Measurements from ENCODE around the gene LARP1. TPM values are rescaled to one million over a fixed set of nuclear protein-coding genes. Genes with fewer than 3 reads are reported as not detected.
"Not testable (repeated sequence)": the region's sequence is repeated elsewhere in the genome, so short reads cannot be mapped to it uniquely, and the experiment has no call there.

LARP1 gene
- polyA plus RNA-seq (ENCODE audit: insufficient read length in 4 of 4): 100 to 1,000 TPM; 118 to 175 (median 137) TPM

GRCh38 chr5:154755361-154756008 lies at the start of gene LARP1:
TSS of gene LARP1 (plus strand) at chr5:154755377. CDS start at chr5:154755758, 381 bp downstream.
- no peak for DNase-seq (ENCODE audit: low read depth in 4 of 4, low spot score in 2 of 4)

GRCh38 chr5:154706416-154706815 lies 48.8 kb upstream of the LARP1 start:
- no peak for DNase-seq (ENCODE audit: low read depth in 4 of 4, low spot score in 2 of 4)

GRCh38 chr5:154707641-154708040 lies 47.5 kb upstream of the LARP1 start:
- no peak for DNase-seq (ENCODE audit: low read depth in 4 of 4, low spot score in 2 of 4)

GRCh38 chr5:154708207-154708606 lies 47.0 kb upstream of the LARP1 start:
- DNase-seq (ENCODE audit: low read depth in 4 of 4, low spot score in 2 of 4): no peak

DNA sequence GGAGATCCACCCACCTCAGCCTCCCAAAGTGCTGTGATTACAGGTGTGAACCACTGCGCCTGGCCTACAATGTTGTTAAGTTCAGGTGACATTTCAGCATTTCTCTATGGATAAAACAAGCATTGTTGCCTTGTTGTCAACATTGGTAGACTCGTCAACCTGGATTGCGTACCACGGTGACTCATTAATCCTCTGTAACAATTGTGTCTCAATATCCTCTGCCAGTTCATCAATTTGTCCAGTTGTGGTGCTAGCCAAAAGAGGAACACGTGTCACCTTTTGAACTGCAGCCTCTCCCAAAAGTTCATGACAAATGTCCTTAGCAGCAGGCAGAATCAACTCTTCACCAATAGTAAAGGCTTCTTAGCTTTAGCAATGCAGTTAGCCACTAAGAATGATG lies 46.3 kb upstream of the LARP1 start:
- DNase-seq (ENCODE audit: low read depth in 4 of 4, low spot score in 2 of 4): no peak

GRCh38 chr5:154709368-154710305 lies 45.5 kb upstream of the LARP1 start:
- DNase-seq (ENCODE audit: low read depth in 4 of 4, low spot score in 2 of 4): no peak

GRCh38 chr5:154712518-154713437 lies 42.4 kb upstream of the LARP1 start:
- no peak for DNase-seq (ENCODE audit: low read depth in 4 of 4, low spot score in 2 of 4)

DNA sequence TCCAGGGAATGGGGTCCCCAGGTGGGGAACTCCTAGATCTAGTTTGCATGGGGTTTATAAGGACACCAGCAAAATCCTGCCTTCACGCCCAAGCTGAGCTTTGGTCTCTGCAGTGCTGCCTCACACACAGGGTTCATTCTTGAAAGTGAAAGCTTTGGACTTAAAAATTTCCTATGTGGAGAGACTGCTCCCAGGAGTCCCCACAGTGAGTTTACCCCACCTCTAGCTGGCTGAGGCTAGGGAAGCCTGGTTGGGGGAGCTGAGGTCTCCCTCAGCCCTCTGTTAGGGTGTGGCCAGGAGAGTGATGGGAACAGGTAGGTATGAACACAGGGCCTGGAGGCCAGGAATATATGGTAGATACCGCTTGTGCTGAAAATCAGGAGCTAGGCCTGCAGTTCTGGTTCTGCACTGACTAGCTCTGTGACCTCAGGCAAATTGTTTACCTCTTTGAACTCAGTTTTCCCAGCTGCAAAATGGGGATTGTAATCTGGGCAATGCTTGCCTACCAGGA lies 41.5 kb upstream of the LARP1 start:
- no peak for DNase-seq (ENCODE audit: low read depth in 4 of 4, low spot score in 2 of 4)

- no peak for DNase-seq (ENCODE audit: low read depth in 4 of 4, low spot score in 2 of 4)
Measured at GRCh38 chr5:154714266-154714986, 40.8 kb upstream of the LARP1 start.

- no peak for DNase-seq (ENCODE audit: low read depth in 4 of 4, low spot score in 2 of 4)
Measured at GRCh38 chr5:154721481-154722058, 33.6 kb upstream of the LARP1 start.

- DNase-seq (ENCODE audit: low read depth in 4 of 4, low spot score in 2 of 4): no peak
Measured at GRCh38 chr5:154722097-154722496, 33.1 kb upstream of the LARP1 start.

- no peak for DNase-seq (ENCODE audit: low read depth in 4 of 4, low spot score in 2 of 4)
Measured at GRCh38 chr5:154722936-154723335, 32.2 kb upstream of the LARP1 start.

DNA sequence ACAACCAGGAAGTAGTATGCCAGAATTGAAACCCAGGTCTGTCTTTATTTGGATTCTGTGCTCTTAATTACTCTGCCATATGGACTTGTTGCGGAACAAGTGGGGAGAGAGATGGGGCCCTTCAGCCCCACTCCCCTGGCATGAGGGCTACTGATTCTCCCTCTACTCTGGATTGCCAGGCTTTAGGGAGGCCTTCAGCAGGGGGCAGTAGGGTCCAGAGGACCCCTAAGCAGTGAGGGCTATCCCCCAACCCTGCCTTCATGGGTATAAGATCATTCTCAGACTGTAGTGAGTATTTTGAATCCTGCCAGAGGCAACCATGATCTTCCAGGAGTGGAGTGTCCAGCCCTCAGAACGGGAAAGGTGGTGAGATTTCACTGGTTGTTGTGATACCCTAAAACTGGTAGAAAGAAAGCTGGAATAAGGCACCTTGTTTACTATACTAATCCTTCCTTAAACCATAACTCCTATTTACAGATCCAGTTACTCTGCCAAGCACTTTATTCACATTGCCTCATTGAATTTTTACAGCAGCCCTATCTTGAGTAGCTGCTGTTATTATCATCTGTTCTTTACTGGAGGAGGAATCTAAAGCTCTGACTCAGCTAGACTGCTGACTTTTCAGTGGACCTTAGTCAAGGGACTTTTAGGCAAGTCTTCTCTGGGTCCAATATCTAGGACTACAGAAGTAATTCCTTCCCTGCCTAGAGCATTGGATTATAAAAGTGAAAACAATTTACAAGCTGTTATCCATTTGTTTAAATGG lies 31.3 kb upstream of the LARP1 start:
- DNase-seq (ENCODE audit: low read depth in 4 of 4, low spot score in 2 of 4): no peak

DNA sequence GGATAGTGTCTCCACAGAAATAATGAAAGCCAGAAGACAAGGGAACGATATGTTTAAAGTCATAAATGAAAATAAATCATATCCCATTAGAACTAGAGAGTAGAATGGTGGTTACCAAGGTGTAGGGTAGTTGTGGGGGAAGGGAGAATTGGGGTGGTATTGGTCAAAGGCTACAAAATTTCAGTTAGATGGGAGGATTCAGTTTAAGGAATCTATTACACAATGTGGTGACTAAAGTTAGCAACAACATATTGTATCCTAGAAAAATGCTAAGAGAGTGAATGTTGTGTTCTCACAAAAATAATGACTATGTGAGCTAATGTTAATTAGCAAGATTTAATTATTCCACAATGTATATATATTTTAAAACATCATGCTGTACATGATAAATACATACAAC lies 27.8 kb upstream of the LARP1 start:
- no peak for DNase-seq (ENCODE audit: low read depth in 4 of 4, low spot score in 2 of 4)

DNA sequence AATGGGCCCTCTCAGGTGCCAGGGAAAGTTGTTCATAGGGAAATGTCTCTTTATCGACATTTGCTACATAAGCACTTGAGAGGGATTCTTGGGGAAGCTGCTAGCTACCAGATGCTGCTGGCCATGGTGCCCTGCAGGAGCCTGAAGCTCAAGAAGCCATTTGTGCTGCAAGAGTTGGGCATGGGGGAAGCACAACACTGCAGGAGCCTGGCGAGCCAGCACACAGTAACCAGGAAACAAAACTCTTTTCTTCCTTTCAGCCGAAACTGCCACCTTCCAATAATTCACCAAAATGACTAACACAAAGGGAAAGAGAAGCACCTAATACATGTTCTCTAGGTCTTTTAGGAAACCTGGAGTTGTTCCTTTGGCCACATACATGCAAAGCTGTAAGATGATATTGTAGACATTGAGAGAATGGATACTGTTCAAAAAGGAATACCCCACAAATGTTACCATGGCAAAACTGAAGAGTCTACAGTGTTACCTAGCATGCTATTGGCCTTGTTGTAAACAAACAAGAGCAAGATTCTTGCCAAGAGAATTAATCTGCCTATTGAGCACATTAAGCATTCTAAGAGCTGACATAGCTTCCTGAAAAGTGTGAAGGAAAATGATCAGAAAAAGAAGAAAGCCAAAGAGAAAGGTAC lies 26.1 kb upstream of the LARP1 start:
- DNase-seq (ENCODE audit: low read depth in 4 of 4, low spot score in 2 of 4): no peak

- DNase-seq (ENCODE audit: low read depth in 4 of 4, low spot score in 2 of 4): no peak
Measured at GRCh38 chr5:154729613-154730012, 25.6 kb upstream of the LARP1 start.

DNA sequence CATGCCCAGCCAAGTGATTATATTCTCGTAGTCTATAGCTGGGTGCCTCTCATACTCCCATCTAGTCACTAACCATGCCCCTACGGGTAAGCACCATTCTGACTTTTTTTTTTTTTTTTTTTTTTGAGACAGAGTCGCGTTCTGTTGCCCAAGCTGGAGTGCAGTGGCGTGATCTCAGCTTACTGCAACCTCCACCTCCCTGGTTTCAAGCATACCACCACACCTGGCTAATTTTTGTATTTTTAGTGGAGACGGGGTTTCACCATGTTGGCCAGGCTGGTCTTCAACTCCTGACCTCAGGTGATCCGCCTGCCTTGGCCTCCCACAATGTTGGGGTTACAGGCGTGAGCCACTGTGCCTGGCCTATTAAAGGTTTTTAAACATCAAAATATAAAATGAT lies 24.4 kb upstream of the LARP1 start:
- not testable (repeated sequence) for DNase-seq (ENCODE audit: low read depth in 4 of 4, low spot score in 2 of 4)

DNA sequence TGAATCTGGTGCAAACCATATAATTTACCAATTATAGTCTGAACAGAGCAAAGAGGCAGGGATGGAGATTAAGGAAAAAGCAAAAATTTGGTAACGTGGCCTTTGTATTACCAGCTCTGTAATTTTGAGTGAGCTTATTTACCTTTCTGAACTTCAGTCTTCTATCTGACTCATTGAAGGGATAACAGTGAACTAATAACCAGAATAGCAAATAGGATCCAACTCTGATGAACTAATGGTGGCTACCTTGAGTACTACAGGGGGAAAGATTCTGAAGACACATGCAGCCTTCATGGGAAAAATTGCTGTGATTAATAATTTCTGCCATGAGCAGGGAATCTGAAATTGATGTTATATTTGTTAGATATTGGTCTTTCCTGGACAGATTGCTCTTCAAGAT lies 23.0 kb upstream of the LARP1 start:
- no peak for DNase-seq (ENCODE audit: low read depth in 4 of 4, low spot score in 2 of 4)

All from left renal cortex interstitium (tissue), 4 donors.